Trophoblast cell (in vitro differentiated cells and primary cell): ENCODE results near the gene TGFBR1.

Source experiments
- DNase-seq, 2 donors: peaks; one replicate each; pipeline ENCODE4 v3.0.0-alpha.2; 2016
- H2AFZ ChIP-seq: 2 replicates; pipeline ENCODE4 v1.6.1; 2013; ENCODE audit warnings: low read length, moderate library complexity, mild to moderate bottlenecking; ENCODE audit not compliant: insufficient read depth, poor library complexity
- H2AK5ac ChIP-seq: 2 replicates; pipeline ENCODE4 v1.6.1; 2013; ENCODE audit warnings: mild to moderate bottlenecking, low read length
- H2BK120ac ChIP-seq: 2 replicates; pipeline ENCODE4 v1.6.1; 2013; ENCODE audit warnings: low read length, mild to moderate bottlenecking, moderate library complexity; ENCODE audit not compliant: insufficient read depth, poor library complexity
- H2BK12ac ChIP-seq: 2 replicates; pipeline ENCODE4 v1.6.1; 2013; ENCODE audit warnings: mild to moderate bottlenecking, low read length, moderate library complexity
- H2BK5ac ChIP-seq: 2 replicates; pipeline ENCODE4 v1.6.1; 2013; ENCODE audit warnings: low read length, low read depth, moderate library complexity, mild to moderate bottlenecking; ENCODE audit not compliant: poor library complexity
- H3K14ac ChIP-seq: 2 replicates; pipeline ENCODE4 v1.6.1; 2013; ENCODE audit warnings: mild to moderate bottlenecking, low read length
- H3K18ac ChIP-seq: 2 replicates; pipeline ENCODE4 v1.6.1; 2013; ENCODE audit warnings: mild to moderate bottlenecking, low read length
- H3K23ac ChIP-seq: 2 replicates; pipeline ENCODE4 v1.6.1; 2013; ENCODE audit warnings: low read length
- H3K27ac ChIP-seq: 2 replicates; pipeline ENCODE4 v1.5.1; 2013; ENCODE audit warnings: low read depth, mild to moderate bottlenecking, inconsistent platforms, low read length, moderate library complexity
- H3K27me3 ChIP-seq: 2 replicates; pipeline ENCODE4 v1.6.1; 2013; ENCODE audit warnings: inconsistent platforms, mild to moderate bottlenecking, low read length, moderate library complexity; ENCODE audit not compliant: insufficient read depth
- H3K36me3 ChIP-seq, 2 experiments: 1 replicate in 1 of 2; 2 replicates in 1 of 2; pipeline ENCODE4 v1.6.1; 2013; ENCODE audit warnings: low read length in 2 of 2, mild to moderate bottlenecking in 2 of 2, moderate library complexity in 1 of 2; ENCODE audit not compliant: insufficient read depth in 2 of 2, control insufficient read depth in 1 of 2
- H3K4ac ChIP-seq: 2 replicates; pipeline ENCODE4 v1.6.1; 2013; ENCODE audit warnings: low read depth, mild to moderate bottlenecking, low read length, moderate library complexity
- H3K4me1 ChIP-seq, 2 experiments: 1 replicate in 1 of 2; 2 replicates in 1 of 2; pipeline ENCODE4 v1.6.1; 2013; ENCODE audit warnings: low read length in 2 of 2, mild to moderate bottlenecking in 2 of 2, moderate library complexity in 1 of 2; ENCODE audit not compliant: insufficient read depth in 2 of 2, control insufficient read depth in 1 of 2
- H3K4me2 ChIP-seq: 2 replicates; pipeline ENCODE4 v1.6.1; 2013; ENCODE audit warnings: inconsistent platforms, mild to moderate bottlenecking, low read length, moderate library complexity
- H3K4me3 ChIP-seq: 2 replicates; pipeline ENCODE4 v1.5.1; 2013; ENCODE audit warnings: mild to moderate bottlenecking, low read depth, low read length, inconsistent platforms
- H3K79me1 ChIP-seq: one replicate; pipeline ENCODE4 v1.6.1; 2013; ENCODE audit warnings: low read length
- H3K79me2 ChIP-seq: 2 replicates; pipeline ENCODE4 v1.6.1; 2013; ENCODE audit warnings: low read length, mild to moderate bottlenecking; ENCODE audit not compliant: control insufficient read depth, insufficient read depth, poor library complexity
- H3K9ac ChIP-seq: 2 replicates; pipeline ENCODE4 v1.6.1; 2013; ENCODE audit warnings: mild to moderate bottlenecking, low read length
- H3K9me3 ChIP-seq: 2 replicates; pipeline ENCODE4 v1.6.1; 2013; ENCODE audit warnings: low read depth, mild to moderate bottlenecking, control low read depth, inconsistent platforms, low read length; ENCODE audit not compliant: insufficient read depth
- H4K12ac ChIP-seq: 2 replicates; pipeline ENCODE4 v1.6.1; 2013; ENCODE audit warnings: low read depth, mild to moderate bottlenecking, low read length, moderate library complexity
- H4K8ac ChIP-seq: 2 replicates; pipeline ENCODE4 v1.6.1; 2013; ENCODE audit warnings: low read depth, mild to moderate bottlenecking, low read length, moderate library complexity
- H4K91ac ChIP-seq: one replicate; pipeline ENCODE4 v1.6.1; 2013; ENCODE audit warnings: low read depth, mild to moderate bottlenecking, low read length, moderate library complexity
- WGBS: extraction: QIAGEN DNeasy Blood & Tissue Kit; methylation state at CpG from one replicate; pipeline ENCODE4 v1.1.7; 2013; ENCODE audit warnings: missing lambda C conversion rate; ENCODE audit not compliant: insufficient read length, insufficient coverage; ENCODE audit errors: extremely low coverage; 5-methylcytosine and 5-hydroxymethylcytosine counted together

Gene TGFBR1

GRCh38 chr9:99070681-99071080 lies 34.2 kb upstream of the TGFBR1 start:
- Histone ChIP-seq H3K4me2 (no peak overlapping the region), H4K8ac (no peak overlapping the region), H4K91ac (no peak overlapping the region), H3K79me2 (no peaks in the 10 kb centered on the region), H3K27ac (no peak overlapping the region), H3K4ac (no peak overlapping the region), H2AK5ac (no peak overlapping the region), H3K14ac (no peak overlapping the region), H2BK12ac (no peak overlapping the region), H3K36me3 (no peaks in the 10 kb centered on the region), H2BK5ac (no peak overlapping the region), H2AFZ (no peak overlapping the region), H3K4me3 (no peak overlapping the region), H2BK120ac (no peak overlapping the region), H3K23ac (no peak overlapping the region), H3K9ac (no peak overlapping the region), H3K18ac (no peak overlapping the region), H3K9me3 (no peaks in the 10 kb centered on the region), H3K27me3 (no peaks in the 10 kb centered on the region), H3K4me1 (peaks cover 7% of the 10 kb centered on the region in 2 experiments), H3K79me1 (peaks cover 3% of the 10 kb centered on the region), H4K12ac (no peak overlapping the region)
- WGBS, result no CpG with 5 or more reads among the region's 6 CpGs
- DNase-seq, result no peak

- Histone ChIP-seq H3K23ac (no peak overlapping the region), H3K9me3 (no peaks in the 10 kb centered on the region), H3K27me3 (no peaks in the 10 kb centered on the region), H3K4me2 (no peak overlapping the region), H4K91ac (no peak overlapping the region), H3K14ac (no peak overlapping the region), H3K4me3 (no peak overlapping the region), H3K36me3 (no peaks in the 10 kb centered on the region), H3K9ac (no peak overlapping the region), H3K4me1 (peaks cover 4% of the 10 kb centered on the region in 2 experiments), H2BK5ac (no peak overlapping the region), H3K18ac (no peak overlapping the region), H3K79me1 (no peaks in the 10 kb centered on the region), H3K79me2 (no peaks in the 10 kb centered on the region), H2AK5ac (no peak overlapping the region), H2BK12ac (no peak overlapping the region), H3K4ac (no peak overlapping the region), H4K8ac (no peak overlapping the region), H2AFZ (peak overlapping the region; percentile 3), H2BK120ac (no peak overlapping the region), H3K27ac (no peak overlapping the region), H4K12ac (no peak overlapping the region)
- WGBS, result no CpG with 5 or more reads among the region's 9 CpGs
- no peak for DNase-seq
These were observed 33.4 kb upstream of the TGFBR1 start for GRCh38 chr9:99071313-99072039.

GRCh38 chr9:99072040-99072394 lies 32.9 kb upstream of the TGFBR1 start:
- H3K4ac ChIP-seq, result no peak overlapping the region
- H3K23ac ChIP-seq, result no peak overlapping the region
- WGBS, result no CpG with 5 or more reads among the region's 6 CpGs
- H3K4me3 ChIP-seq, result no peak overlapping the region
- no peak overlapping the region for H4K91ac ChIP-seq
- no peak overlapping the region for H4K12ac ChIP-seq
- no peak overlapping the region for H3K27ac ChIP-seq
- H4K8ac ChIP-seq, result no peak overlapping the region
- H2BK120ac ChIP-seq, result no peak overlapping the region
- no peak overlapping the region for H2BK5ac ChIP-seq
- no peak overlapping the region for H3K9ac ChIP-seq
- no peaks in the 10 kb centered on the region for H3K79me2 ChIP-seq
- H2AK5ac ChIP-seq, result no peak overlapping the region
- H3K14ac ChIP-seq, result no peak overlapping the region
- H3K4me2 ChIP-seq, result no peak overlapping the region
- no peaks in the 10 kb centered on the region for H3K36me3 ChIP-seq
- H3K9me3 ChIP-seq, result no peaks in the 10 kb centered on the region
- H2BK12ac ChIP-seq, result no peak overlapping the region
- no peaks in the 10 kb centered on the region for H3K27me3 ChIP-seq
- no peaks in the 10 kb centered on the region for H3K79me1 ChIP-seq
- peaks cover under 1% of the 10 kb centered on the region in 2 experiments for H3K4me1 ChIP-seq
- DNase-seq, result no peak
- no peak overlapping the region for H2AFZ ChIP-seq
- no peak overlapping the region for H3K18ac ChIP-seq

- DNase-seq, result no peak
- WGBS, result no CpG with 5 or more reads among the region's 2 CpGs
These were observed 31.6 kb upstream of the TGFBR1 start for GRCh38 chr9:99073347-99073746.

More at GRCh38 chr9:99073347-99073746, 31.6 kb upstream of the TGFBR1 start:
- no peak overlapping the region for H4K91ac ChIP-seq
- H2BK12ac ChIP-seq, result no peak overlapping the region
- H3K4me3 ChIP-seq, result no peak overlapping the region
- no peak overlapping the region for H2AK5ac ChIP-seq
- no peaks in the 10 kb centered on the region for H3K36me3 ChIP-seq
- H3K27me3 ChIP-seq, result no peaks in the 10 kb centered on the region
- no peak overlapping the region for H3K18ac ChIP-seq
- H3K79me2 ChIP-seq, result no peaks in the 10 kb centered on the region
- no peak overlapping the region for H2BK5ac ChIP-seq
- no peak overlapping the region for H3K27ac ChIP-seq
- no peak overlapping the region for H3K14ac ChIP-seq
- H3K4me1 ChIP-seq, result no peaks in the 10 kb centered on the region
- no peaks in the 10 kb centered on the region for H3K79me1 ChIP-seq
- no peak overlapping the region for H3K4ac ChIP-seq
- no peak overlapping the region for H3K9ac ChIP-seq
- H3K9me3 ChIP-seq, result no peaks in the 10 kb centered on the region
- H2AFZ ChIP-seq, result no peak overlapping the region
- H3K23ac ChIP-seq, result no peak overlapping the region
- H4K8ac ChIP-seq, result no peak overlapping the region
- H3K4me2 ChIP-seq, result no peak overlapping the region
- H4K12ac ChIP-seq, result no peak overlapping the region
- H2BK120ac ChIP-seq, result no peak overlapping the region
